ENCODE results near the gene KRT25.

KRT25 gene, protein sequence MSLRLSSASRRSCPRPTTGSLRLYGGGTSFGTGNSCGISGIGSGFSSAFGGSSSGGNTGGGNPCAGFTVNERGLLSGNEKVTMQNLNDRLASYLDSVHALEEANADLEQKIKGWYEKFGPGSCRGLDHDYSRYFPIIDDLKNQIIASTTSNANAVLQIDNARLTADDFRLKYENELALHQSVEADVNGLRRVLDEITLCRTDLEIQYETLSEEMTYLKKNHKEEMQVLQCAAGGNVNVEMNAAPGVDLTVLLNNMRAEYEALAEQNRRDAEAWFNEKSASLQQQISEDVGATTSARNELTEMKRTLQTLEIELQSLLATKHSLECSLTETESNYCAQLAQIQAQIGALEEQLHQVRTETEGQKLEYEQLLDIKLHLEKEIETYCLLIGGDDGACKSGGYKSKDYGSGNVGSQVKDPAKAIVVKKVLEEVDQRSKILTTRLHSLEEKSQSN

DNA sequence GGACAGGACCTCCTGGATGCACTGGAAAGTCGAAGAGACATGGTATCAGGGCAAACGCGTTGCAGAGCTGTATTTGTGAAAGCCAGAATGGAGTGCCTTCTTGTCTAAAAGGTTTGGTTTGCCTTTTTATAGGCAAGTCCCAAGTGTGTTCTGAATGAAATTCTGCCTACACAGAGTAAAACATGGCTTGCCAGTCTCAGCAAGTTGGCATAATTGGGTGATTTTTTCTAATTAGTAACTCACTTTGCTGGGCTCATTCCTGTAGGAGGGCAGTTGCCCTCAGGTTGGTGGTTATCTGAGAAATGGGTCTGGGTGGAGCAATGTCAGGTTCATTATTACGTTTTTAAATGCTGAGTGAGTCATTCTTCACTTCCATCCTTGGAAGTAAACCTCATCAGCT is at the start of gene KRT25:
TSS of gene KRT25 (minus strand) at position 101 of the 400 bp plus-strand sequence. CDS start at position 41, 60 bp downstream.
- no peak for DNase-seq (ENCODE audit: low read depth, low spot score)

DNA sequence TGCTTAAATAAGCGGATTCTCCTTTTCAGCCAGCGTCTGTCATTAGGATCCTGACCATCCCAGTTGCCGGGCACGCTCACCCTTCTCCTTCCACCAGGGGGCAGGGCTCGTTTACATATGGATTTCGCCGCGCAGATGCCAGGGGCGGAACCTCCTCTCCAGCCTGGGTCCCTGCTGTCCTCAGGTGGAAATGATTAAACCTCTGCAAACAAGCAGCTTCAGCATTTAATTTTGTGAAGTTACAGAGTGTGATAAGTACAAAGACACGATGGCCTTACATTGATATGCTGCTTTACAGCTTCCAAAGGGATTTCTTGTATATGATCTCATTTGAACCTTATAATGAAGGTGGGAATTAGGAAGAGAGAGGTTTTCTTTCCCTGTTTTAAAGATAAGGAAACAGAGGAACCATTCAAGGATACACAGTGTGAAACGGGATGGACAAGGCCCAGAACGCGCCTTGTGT is 48.5 kb upstream of the KRT25 start:
- DNase-seq (ENCODE audit: low read depth, low spot score), result peak; percentile 84

DNA sequence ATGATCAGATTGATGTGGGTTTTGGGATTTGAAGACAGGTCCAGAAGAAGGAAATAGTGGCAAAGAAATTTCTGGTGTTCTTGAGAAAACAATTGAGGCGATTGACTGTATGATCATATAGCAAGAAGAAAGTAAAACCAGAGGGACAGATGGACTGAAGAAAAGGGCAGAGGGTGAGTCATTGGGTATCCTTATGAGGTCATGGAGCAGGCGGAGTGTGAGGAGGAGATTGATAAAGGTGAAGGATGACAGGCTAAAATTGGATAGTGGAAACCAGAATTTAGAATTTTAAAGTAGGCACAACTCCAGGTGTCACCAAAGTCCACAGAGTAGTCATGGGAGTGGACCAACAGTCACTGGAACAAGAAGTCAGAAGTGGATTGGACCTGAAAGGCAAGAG is 46.0 kb upstream of the KRT25 start:
- DNase-seq (ENCODE audit: low read depth, low spot score), result no peak

DNA sequence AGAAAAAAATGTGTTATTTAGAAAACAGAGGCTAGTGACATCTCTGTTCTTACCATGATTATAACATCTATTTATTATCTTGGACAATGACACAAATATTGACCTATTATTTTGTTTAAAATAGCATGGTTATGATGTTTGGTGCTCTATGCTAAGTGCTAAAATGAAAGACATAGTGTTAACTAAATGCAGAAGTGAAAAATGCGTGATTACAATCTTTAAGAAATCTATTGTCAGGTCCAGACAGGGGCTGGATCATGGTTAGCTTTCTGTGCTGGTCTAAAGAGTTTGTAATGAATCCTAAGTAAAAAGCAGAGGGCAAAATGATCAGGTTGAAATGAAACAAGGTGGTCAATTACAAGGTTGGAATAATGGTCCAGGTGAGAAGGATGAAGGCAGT is 45.2 kb upstream of the KRT25 start:
- DNase-seq (ENCODE audit: low read depth, low spot score), result no peak

DNA sequence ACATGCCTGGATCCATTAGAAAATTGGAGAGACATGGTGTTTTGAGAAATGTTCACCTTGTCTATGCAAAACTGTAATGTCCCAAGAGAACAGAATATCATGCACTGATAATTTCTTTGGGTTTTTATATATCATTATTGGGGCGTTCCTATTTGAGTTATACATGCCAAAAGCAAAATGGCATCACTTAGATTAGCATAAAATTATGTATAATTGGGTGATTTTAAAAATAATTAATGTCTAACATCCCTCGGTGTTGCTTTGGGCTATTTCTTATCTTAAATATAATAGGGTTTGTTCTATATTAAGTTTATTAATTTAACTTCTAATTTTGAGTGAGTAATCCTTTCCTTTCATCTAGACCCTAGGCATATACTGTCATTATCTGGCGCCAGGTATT is 44.7 kb upstream of the KRT25 start, which contains the start of gene KRT28:
TSS of gene KRT28 (minus strand) at position 101 of the 400 bp plus-strand sequence. CDS start at position 35, 66 bp downstream.
- no peak for DNase-seq (ENCODE audit: low read depth, low spot score)

DNA sequence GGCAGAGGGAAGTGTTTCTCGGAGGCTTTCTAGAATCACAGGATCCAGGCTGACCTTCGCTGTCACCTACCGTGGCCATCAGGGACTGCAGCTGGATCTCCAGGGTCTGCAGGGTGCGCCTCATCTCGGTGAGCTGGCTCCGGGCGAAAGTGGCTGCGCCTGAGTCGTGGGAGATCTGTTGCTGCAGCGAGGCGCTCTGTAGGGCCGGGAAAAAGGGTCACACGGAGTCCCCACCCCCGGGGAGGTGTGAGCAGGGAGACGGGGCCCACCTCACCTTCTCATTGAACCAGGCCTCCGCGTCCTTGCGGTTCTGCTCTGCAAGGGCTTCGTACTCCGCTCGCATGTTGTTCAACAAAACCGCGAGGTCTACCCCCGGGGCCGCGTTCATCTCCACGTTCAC is 41.7 kb upstream of the KRT25 start:
- DNase-seq (ENCODE audit: low read depth, low spot score), result no peak

DNA sequence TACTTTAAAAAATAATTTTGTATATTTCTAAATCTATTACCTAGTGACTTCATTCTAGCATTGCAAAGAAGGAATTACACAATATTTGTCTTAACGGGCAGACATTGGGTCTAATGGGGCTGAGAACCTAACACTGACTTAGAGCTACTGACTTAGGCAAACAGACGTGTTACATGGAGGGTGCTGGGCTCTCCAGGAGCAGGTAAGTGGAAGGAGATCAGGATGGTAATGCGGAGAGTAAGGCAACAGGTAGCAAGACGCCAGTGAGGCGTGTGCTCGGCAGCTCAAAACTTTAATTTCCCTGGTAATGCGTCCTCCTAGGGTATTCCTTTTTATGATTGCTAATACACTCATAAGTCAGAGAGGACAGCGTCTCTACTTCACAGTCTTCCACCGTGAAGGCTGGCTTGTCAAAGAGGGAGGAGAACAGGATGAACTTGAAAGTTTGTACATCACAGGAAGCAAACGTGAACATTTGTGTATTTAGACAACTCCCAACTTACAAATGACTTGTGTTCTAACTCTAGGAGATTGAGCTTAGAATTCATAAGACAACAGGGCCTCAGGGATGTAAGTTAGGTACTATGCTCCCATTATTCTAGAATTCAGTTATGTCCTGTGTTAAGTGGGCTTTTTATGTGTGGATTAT is 40.0 kb upstream of the KRT25 start:
- no peak for DNase-seq (ENCODE audit: low read depth, low spot score)

DNA sequence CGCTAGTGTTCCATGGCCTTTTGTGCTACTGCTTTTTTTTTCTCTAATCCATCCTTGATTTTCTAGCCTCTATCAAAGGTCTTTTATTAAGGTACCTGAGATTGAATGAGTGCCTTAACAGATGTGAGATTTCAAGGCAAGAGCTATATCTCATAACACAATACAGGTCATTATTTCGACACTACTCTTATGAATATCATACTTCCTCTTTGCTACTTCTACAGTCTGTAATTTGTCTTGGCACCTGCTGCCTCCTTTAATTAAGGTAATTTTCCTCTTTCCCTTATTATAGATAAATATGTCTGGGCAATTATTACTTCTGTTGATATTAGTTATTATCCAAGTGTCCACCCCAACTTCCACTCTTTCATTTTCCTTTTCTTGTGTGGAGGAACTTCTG is 39.3 kb upstream of the KRT25 start:
- DNase-seq (ENCODE audit: low read depth, low spot score), result no peak

DNA sequence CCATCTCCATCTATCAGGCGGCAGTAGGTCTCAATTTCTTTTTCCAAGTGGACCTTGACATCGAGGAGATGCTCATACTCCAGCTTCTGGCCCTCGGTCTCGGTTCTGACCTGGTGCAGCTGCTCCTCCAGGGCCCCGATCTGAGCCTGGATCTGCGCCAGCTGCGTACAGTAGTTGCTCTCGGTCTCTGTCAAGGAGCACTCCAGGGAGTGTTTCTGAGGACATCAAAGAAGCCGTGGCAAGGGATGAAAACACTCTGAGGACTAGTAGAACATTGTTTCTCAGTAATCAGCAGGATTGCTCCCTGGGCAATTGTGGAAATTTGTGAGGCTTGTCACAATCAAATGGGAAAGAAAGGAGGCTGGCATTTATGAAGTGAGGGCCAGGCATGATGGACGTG is 38.7 kb upstream of the KRT25 start:
- DNase-seq (ENCODE audit: low read depth, low spot score), result no peak

DNA sequence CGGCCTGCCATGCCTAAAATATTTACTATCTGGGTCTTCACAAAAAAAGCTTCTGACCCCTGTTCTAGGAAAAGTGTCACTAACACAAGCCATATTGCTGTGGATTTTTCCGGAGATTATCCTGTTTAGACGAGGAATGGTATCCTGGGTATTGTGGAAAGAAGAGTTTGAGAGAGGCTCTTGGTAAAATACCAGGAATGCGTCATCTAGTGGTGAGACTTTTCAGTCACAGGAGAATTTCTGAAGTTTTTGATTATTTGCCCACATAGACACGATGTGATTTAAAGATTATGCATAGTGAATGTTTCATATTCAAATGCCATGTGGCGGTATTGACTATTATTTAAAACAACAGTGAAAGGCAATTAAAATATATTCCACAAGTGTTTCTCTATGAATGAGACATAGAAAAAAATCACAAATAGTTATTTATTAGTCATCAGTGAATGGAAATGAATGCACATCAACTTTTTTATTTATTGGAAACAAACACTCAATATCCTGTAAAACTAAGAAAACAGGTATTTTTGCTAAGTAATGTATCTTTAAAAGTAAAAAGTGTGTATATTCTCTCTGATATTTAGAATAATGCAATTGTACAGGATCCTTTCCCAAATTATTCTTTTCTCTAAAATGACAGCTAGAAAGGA is 36.8 kb upstream of the KRT25 start:
- peak; percentile 47 for DNase-seq (ENCODE audit: low read depth, low spot score)

DNA sequence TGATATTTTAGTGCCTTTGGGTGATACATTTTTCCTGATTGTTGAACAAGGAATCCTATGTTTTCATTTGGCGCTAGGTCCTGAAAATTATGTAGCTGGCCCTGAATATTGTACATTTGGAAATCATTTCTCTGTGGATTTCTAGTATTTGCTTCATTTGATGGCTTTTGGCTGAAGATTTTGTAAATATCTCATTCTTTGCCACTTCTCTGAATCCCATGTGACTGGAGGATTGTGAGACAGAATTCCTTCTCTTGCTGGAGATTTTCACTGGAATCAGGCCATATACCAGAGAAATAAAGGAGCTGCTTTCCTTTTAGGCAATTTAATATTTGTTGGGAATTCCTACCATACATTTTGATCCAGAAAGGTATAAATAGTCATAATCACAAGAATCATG is 36.0 kb upstream of the KRT25 start:
- no peak for DNase-seq (ENCODE audit: low read depth, low spot score)

DNA sequence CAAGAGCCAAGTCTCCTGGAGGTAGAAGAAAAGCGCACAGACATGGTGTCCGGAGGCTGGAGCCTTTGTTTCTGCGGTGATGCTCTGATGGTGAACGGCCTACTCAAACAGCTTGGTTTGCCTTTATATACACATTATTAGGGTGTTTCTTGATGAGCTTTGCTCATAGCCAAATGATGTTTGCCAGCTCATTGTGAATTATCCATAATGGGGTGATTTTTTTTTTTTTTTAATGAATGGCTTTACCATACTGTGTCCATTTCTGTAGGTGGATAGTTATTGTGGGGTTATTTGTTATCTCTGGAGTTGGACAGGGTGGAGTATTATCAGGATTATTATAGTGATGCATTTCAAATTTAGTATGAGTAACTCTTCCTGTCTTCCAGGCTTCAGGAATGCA is 27.3 kb upstream of the KRT25 start, which contains the start of gene KRT27:
TSS of gene KRT27 (minus strand) at position 101 of the 400 bp plus-strand sequence. CDS start at position 44, 57 bp downstream.
- DNase-seq (ENCODE audit: low read depth, low spot score), result no peak

DNA sequence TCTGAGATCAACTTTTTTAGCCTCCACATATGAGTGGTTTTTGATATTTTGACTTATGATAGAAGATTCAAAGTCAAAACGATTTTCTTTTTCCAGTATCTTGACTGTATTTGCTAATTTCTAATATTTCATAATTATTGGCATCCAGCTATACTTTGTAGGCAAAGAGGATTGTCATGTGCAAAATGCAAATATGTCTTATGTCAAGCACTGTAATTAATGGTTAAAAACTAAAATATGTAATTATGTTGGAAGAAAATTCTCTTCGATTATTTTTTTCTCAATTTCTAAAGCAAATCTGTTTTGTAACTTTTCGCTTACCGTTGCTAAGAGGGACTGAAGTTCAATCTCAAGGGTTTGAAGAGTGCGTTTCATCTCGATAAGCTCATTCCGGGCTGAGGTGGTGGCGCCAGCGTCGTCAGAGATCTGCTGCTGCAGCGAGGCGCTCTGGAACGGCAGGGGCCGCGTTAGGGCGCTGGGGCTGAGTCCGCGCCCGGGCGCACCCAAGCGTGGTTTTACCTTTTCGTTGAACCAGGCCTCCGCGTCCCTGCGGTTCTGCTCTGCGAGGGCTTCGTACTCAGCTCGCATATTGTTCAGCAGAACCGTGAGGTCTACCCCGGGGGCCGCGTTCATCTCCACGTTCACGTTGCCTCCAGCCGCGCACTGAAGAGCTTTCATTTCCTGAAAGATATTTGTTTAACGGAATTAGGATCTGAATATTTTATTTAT is 24.2 kb upstream of the KRT25 start:
- peak; percentile 10 for DNase-seq (ENCODE audit: low read depth, low spot score)

DNA sequence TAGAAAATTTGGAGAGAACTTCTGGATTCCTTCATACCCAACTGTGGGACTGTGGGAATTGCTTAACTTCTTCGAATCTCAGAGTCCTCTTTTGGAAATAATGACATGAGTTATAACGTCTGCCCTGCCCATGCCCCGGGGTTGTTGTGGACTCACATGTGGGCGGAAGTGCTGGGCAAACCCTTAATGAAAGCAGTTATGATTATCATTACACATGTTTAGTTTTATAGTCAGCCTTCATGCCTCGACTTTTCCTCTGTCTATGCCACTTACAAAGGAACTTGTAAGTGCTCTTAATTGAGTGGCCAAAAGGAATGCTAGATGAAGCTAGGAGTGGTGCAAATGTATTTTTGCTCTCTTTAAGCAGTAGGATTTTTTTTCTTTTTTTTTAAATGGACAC is 23.3 kb upstream of the KRT25 start:
- DNase-seq (ENCODE audit: low read depth, low spot score), result no peak

DNA sequence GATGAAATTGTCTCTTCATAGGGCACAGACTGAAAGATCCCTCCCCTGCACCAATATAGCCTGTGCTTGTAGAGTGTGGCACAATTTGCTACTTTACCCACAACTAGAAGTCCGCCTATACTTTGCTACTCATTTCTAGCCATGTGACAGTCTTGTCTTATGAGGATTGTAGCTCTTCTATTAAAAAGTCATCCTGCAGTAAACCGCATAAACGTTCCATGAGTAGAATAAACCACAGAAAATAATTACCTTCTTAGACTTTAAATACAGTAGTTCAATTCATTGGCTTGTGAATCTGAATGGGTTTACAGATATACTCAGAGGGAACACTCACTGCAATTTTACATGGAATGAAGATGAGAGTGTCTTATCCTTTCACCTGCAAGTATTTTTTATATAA is 22.8 kb upstream of the KRT25 start:
- DNase-seq (ENCODE audit: low read depth, low spot score), result no peak

DNA sequence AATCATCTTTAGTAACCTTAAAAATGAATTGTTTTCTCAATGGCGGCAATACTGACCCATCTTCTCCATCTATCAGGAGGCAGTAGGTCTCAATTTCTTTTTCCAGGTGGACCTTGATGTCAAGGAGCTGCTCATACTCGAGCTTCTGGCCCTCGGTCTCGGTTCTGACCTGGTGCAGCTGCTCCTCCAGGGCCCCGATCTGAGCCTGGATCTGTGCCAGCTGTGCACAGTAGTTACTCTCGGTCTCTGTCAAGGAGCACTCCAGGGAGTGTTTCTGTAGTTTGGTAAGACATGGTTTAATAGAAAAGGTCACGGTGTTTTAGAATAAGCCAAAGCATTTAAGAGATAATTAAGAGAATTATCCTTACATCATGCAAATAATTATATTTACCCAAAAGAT is 22.3 kb upstream of the KRT25 start:
- no peak for DNase-seq (ENCODE audit: low read depth, low spot score)

DNA sequence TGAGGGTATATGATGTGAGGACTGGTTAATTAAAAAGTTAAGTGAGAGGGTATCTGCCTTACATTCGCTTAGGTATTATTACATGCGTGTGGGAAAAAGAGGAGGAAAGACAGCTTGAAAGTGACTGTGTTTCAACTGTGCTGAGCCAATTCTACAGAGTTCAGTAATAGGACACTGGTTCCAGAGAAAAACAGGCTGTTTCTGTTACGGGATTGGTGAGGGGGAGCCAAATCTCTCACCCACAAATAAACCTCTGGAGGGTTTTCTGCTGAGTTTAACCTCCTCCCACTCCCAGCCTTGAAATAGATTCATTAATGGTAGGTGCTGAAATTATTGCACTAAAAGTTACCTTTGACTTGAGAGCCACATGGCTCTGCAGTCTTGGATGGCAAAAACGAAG is 20.8 kb upstream of the KRT25 start:
- no peak for DNase-seq (ENCODE audit: low read depth, low spot score)

DNA sequence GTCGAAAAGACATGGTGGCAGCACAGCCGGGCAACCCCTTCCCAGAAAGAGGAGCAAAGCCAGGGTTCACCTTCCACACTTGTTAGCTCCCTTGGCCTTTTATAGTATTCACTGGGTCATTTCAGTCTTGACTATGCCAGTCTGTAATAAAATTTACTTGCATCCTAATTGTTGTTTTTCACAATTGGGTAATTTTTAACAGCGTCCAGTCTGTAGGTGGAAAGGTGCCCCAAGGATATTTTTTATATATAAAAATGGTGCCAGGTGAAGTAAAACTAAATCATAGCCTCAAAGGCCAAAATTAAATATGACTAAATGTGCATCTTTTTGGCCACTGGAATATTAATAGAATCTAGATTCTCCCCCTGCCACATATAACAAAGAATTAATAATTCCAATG is 17.0 kb upstream of the KRT25 start, which contains the start of gene KRT26:
TSS of gene KRT26 (minus strand) at position 101 of the 400 bp plus-strand sequence. CDS start at position 13, 88 bp downstream.
- no peak for DNase-seq (ENCODE audit: low read depth, low spot score)

DNA sequence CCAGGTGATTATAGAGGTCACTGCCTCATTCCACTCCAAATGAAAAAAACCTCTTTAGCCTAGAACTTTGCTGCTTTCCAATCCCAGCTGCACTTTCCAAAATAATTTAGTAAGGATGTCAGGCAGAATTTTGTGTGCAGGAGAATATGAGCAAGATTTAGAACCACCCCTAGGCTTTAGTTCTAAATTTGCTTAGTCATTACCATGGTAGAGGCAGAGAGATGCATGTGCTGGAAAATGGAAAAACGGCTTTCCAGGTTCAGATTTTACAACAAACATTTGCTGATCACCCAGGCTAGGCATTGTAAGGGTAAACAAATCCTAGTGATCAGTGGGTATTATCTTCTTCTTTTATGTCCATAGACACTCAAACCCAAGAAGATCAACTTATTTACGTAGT is 10.5 kb upstream of the KRT25 start:
- DNase-seq (ENCODE audit: low read depth, low spot score), result no peak

DNA sequence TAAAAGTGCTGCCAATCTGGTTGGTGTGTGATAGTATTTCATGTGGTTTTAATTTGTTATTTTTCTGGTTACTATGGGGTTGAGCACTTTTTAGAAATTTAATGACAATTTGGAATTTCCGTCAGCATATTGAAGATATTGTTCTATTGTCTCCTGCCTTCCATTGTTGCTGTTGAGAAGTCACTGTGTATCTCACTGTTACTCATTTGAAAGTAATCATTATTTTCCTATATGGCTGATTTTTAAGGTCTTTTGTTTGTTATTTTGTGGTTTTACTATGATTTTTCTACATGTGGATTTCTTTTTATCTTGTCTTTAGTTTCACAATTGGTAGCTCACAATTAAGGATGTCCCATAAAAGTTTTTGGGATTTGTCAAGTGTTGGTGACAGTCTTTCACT is 8.6 kb upstream of the KRT25 start:
- DNase-seq (ENCODE audit: low read depth, low spot score), result no peak

Measured in astrocyte of the hippocampus (primary cell).